ENCODE data around the gene RBCK1. TPM values are rescaled to one million over a fixed set of nuclear protein-coding genes. Genes with fewer than 3 reads are reported as not detected.

The RBCK1 gene
- total and polyA plus RNA-seq, 10 of the 15 experiments (the other 5 are each of a cell fraction or from before 2014, with no cell fraction given), result 14.1 to 99.7 (median 76.0) TPM

DNA sequence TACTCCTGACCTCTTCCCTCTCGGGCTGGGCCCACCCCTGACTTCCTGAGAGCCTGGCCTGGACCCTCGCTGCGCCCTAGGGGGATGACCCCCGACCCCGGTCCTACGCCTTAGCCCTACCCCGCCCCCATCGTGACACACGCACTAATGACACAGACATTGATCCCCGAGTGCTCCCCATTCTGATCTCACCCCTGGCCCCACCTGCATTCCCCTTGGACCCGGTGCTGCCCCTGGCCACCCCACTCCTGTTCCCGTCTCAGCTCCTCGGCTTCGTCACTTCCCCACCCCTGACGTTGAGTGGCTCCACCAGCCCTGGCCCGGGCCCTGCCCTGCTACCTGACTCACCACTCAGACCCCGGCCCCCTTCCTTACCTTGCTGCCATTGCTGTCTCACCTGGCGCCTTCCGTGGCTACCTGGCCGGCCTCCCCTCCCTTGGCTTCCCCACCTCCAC, 12.1 kb downstream of the RBCK1 start (continued):
- TF ChIP-seq, protein P1, sequence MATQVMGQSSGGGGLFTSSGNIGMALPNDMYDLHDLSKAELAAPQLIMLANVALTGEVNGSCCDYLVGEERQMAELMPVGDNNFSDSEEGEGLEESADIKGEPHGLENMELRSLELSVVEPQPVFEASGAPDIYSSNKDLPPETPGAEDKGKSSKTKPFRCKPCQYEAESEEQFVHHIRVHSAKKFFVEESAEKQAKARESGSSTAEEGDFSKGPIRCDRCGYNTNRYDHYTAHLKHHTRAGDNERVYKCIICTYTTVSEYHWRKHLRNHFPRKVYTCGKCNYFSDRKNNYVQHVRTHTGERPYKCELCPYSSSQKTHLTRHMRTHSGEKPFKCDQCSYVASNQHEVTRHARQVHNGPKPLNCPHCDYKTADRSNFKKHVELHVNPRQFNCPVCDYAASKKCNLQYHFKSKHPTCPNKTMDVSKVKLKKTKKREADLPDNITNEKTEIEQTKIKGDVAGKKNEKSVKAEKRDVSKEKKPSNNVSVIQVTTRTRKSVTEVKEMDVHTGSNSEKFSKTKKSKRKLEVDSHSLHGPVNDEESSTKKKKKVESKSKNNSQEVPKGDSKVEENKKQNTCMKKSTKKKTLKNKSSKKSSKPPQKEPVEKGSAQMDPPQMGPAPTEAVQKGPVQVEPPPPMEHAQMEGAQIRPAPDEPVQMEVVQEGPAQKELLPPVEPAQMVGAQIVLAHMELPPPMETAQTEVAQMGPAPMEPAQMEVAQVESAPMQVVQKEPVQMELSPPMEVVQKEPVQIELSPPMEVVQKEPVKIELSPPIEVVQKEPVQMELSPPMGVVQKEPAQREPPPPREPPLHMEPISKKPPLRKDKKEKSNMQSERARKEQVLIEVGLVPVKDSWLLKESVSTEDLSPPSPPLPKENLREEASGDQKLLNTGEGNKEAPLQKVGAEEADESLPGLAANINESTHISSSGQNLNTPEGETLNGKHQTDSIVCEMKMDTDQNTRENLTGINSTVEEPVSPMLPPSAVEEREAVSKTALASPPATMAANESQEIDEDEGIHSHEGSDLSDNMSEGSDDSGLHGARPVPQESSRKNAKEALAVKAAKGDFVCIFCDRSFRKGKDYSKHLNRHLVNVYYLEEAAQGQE (IDR thresholded peaks at IDR 0.05; ENCODE audit: low read depth, low read length), result no peak
- TF ChIP-seq JUNB (IDR thresholded peaks at IDR 0.05) (no peak), RCOR1 (conservative IDR thresholded peaks at IDR 0.05; ENCODE audit: low read depth, low read length) (no peak), NRF1 (conservative IDR thresholded peaks at IDR 0.05; ENCODE audit: low read depth, low read length) (no peak), SRF (IDR thresholded peaks at IDR 0.05; ENCODE audit: low read depth in 2 of 2, low read length in 2 of 2) (no peak), PAX5 (IDR thresholded peaks at IDR 0.05; ENCODE audit: borderline replicate concordance, low read depth, low read length) (no peak), IRF4 (IDR thresholded peaks at IDR 0.05; ENCODE audit: low read depth, low read length) (no peak), SUPT20H (IDR thresholded peaks at IDR 0.05; ENCODE audit: borderline replicate concordance, control insufficient read depth, low read depth, low read length) (no peak), SMC3 (IDR thresholded peaks at IDR 0.05; ENCODE audit: borderline replicate concordance, low read length) (no peak), ZNF217 (IDR thresholded peaks at IDR 0.05) (no peak)
- TF ChIP-seq, protein P2, sequence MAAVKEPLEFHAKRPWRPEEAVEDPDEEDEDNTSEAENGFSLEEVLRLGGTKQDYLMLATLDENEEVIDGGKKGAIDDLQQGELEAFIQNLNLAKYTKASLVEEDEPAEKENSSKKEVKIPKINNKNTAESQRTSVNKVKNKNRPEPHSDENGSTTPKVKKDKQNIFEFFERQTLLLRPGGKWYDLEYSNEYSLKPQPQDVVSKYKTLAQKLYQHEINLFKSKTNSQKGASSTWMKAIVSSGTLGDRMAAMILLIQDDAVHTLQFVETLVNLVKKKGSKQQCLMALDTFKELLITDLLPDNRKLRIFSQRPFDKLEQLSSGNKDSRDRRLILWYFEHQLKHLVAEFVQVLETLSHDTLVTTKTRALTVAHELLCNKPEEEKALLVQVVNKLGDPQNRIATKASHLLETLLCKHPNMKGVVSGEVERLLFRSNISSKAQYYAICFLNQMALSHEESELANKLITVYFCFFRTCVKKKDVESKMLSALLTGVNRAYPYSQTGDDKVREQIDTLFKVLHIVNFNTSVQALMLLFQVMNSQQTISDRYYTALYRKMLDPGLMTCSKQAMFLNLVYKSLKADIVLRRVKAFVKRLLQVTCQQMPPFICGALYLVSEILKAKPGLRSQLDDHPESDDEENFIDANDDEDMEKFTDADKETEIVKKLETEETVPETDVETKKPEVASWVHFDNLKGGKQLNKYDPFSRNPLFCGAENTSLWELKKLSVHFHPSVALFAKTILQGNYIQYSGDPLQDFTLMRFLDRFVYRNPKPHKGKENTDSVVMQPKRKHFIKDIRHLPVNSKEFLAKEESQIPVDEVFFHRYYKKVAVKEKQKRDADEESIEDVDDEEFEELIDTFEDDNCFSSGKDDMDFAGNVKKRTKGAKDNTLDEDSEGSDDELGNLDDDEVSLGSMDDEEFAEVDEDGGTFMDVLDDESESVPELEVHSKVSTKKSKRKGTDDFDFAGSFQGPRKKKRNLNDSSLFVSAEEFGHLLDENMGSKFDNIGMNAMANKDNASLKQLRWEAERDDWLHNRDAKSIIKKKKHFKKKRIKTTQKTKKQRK (IDR thresholded peaks at IDR 0.05; ENCODE audit: low read depth, low read length), result no peak

Data from GM12878 (cell line).